Measurements from ENCODE around the gene THAP7.

DNA sequence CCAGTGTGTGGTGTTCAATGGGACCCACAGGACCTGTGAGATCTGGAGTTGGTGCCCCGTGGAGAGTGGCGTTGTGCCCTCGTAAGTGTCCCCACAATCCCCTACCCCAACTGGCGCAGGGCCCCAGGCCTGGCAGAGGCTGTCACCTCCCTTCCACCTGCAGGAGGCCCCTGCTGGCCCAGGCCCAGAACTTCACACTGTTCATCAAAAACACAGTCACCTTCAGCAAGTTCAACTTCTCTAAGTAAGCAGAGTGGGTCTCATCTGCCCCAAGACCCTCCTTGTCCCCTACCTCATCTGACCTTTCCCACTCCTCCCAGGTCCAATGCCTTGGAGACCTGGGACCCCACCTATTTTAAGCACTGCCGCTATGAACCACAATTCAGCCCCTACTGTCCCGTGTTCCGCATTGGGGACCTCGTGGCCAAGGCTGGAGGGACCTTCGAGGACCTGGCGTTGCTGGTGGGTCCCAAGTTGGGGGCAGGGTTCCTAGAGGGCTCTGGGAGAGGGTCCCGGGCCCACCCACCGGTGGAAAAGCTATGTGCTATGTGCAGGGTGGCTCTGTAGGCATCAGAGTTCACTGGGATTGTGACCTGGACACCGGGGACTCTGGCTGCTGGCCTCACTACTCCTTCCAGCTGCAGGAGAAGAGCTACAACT, 21.2 kb upstream of the THAP7 start:
- TF ChIP-seq, protein P1, sequence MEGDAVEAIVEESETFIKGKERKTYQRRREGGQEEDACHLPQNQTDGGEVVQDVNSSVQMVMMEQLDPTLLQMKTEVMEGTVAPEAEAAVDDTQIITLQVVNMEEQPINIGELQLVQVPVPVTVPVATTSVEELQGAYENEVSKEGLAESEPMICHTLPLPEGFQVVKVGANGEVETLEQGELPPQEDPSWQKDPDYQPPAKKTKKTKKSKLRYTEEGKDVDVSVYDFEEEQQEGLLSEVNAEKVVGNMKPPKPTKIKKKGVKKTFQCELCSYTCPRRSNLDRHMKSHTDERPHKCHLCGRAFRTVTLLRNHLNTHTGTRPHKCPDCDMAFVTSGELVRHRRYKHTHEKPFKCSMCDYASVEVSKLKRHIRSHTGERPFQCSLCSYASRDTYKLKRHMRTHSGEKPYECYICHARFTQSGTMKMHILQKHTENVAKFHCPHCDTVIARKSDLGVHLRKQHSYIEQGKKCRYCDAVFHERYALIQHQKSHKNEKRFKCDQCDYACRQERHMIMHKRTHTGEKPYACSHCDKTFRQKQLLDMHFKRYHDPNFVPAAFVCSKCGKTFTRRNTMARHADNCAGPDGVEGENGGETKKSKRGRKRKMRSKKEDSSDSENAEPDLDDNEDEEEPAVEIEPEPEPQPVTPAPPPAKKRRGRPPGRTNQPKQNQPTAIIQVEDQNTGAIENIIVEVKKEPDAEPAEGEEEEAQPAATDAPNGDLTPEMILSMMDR (IDR thresholded peaks at IDR 0.05; ENCODE audit: low read depth, low read length, poor library complexity, severe bottlenecking), result peak; percentile 31
- no peak for TF ChIP-seq EZH2phosphoT487 (IDR thresholded peaks at IDR 0.05; ENCODE audit: borderline replicate concordance, low read length)
